H54 (cell line): ENCODE results near the gene GNB1.
"Not testable (repeated sequence)": the region's sequence is repeated elsewhere in the genome, so short reads cannot be mapped to it uniquely, and the experiment has no call there.

Experiments used
- DNase-seq: peaks from one replicate; pipeline ENCODE4 v3.0.0; 2011; ENCODE audit warnings: low spot score, mixed read lengths; ENCODE audit not compliant: insufficient read length
- FAIRE-seq: peaks from 3 replicates; lab custom pipeline; 2011; peaks lifted over from hg19 to GRCh38; lab: Jason Lieb, UNC
- POLR2A ChIP-seq: IDR thresholded peaks from 2 replicates; pipeline ENCODE4 v1.6.1; 2011; ENCODE audit warnings: low read depth, mild to moderate bottlenecking, low read length

GNB1 gene

GRCh38 chr1:1755852-1756251 is 135.0 kb downstream of the GNB1 start:
- no peak for TF ChIP-seq POLR2A
- DNase-seq, result no peak
- FAIRE-seq, result no peak

- TF ChIP-seq POLR2A, result no peak
- DNase-seq (no peak), FAIRE-seq (no peak)
Measured at GRCh38 chr1:1755426-1755825, 135.5 kb downstream of the GNB1 start.

- FAIRE-seq, result no peak
- TF ChIP-seq POLR2A, result no peak
- DNase-seq, result no peak
Measured at GRCh38 chr1:1754051-1754815, 136.7 kb downstream of the GNB1 start.

GRCh38 chr1:1753607-1754005 is 137.3 kb downstream of the GNB1 start:
- no peak for FAIRE-seq
- TF ChIP-seq POLR2A, result no peak
- no peak for DNase-seq

GRCh38 chr1:1752636-1753606 is 138.0 kb downstream of the GNB1 start:
- DNase-seq (no peak), FAIRE-seq (no peak)
- no peak for TF ChIP-seq POLR2A

GRCh38 chr1:1752190-1752589 is 138.7 kb downstream of the GNB1 start:
- FAIRE-seq (no peak), DNase-seq (no peak)
- TF ChIP-seq POLR2A, result no peak

GRCh38 chr1:1749941-1750340 is 140.9 kb downstream of the GNB1 start:
- FAIRE-seq, DNase-seq: not testable (repeated sequence)

- FAIRE-seq (no peak), DNase-seq (no peak)
- no peak for TF ChIP-seq POLR2A
Measured at GRCh38 chr1:1748686-1749321, 142.1 kb downstream of the GNB1 start.

- not testable (repeated sequence) for DNase-seq
- FAIRE-seq, result peak; percentile 36
Measured at GRCh38 chr1:1746566-1746909, 144.3 kb downstream of the GNB1 start.

GRCh38 chr1:1745651-1746565 is 145.0 kb downstream of the GNB1 start:
- not testable (repeated sequence) for DNase-seq, FAIRE-seq

GRCh38 chr1:1742529-1742928 is 148.4 kb downstream of the GNB1 start:
- FAIRE-seq, DNase-seq: not testable (repeated sequence)

GRCh38 chr1:1741013-1741412 is 149.9 kb downstream of the GNB1 start:
- not testable (repeated sequence) for FAIRE-seq
- peak; percentile 51 for DNase-seq

- DNase-seq, FAIRE-seq: not testable (repeated sequence)
Measured at GRCh38 chr1:1738799-1739337, 152.0 kb downstream of the GNB1 start.

GRCh38 chr1:1737675-1738590 is 153.0 kb downstream of the GNB1 start:
- not testable (repeated sequence) for DNase-seq, FAIRE-seq
